GM19328 (cell line): ENCODE data around the gene ZNF483.
A peak's percentile ranks its signal among the peaks of the same experiment; 100 is the strongest.
"Not testable (repeated sequence)": the region's sequence is repeated elsewhere in the genome, so short reads cannot be mapped to it uniquely, and the experiment has no call there.

Experiments
- ATAC-seq: cut with Tn5 transposase; IDR thresholded peaks from one replicate; pipeline ENCODE4 v1.9.1; 2021; ENCODE audit warnings: mild to moderate bottlenecking, moderate library complexity; ENCODE audit not compliant: unreplicated experiment

Gene ZNF483

GRCh38 chr9:111525056-111525977, at the start of gene ZNF483:
Gene ZNF483, plus strand, starts transcription at chr9:111525179. Its CDS starts 2,217 bp downstream, at chr9:111527396.
- no peak for ATAC-seq

- ATAC-seq: no peak
These were observed 49.8 kb upstream of the ZNF483 start for GRCh38 chr9:111475195-111475594.

- ATAC-seq: no peak
These were observed 47.3 kb upstream of the ZNF483 start for GRCh38 chr9:111477677-111478076.

GRCh38 chr9:111481885-111482636, 42.9 kb upstream of the ZNF483 start:
- no peak for ATAC-seq

- ATAC-seq: peak; percentile 51
These were observed 42.1 kb upstream of the ZNF483 start for GRCh38 chr9:111482694-111483438.

GRCh38 chr9:111483439-111483857, 41.5 kb upstream of the ZNF483 start:
- ATAC-seq: peak; percentile 39

- ATAC-seq: peak; percentile 46
These were observed 41.0 kb upstream of the ZNF483 start, which contains the start of gene ECPAS for GRCh38 chr9:111483858-111484571. Gene ECPAS, minus strand, starts transcription at chr9:111484383. Its CDS starts 11,465 bp downstream, at chr9:111472918.

GRCh38 chr9:111484572-111484894, 40.4 kb upstream of the ZNF483 start:
- ATAC-seq: no peak

- not testable (repeated sequence) for ATAC-seq
These were observed 27.8 kb upstream of the ZNF483 start for GRCh38 chr9:111497196-111497595.

- ATAC-seq: no peak
These were observed 23.9 kb upstream of the ZNF483 start for GRCh38 chr9:111501005-111501562.

GRCh38 chr9:111501648-111502047, 23.3 kb upstream of the ZNF483 start:
- ATAC-seq: no peak

- ATAC-seq: no peak
These were observed 22.5 kb upstream of the ZNF483 start for GRCh38 chr9:111502506-111502905.

- not testable (repeated sequence) for ATAC-seq
These were observed 13.4 kb upstream of the ZNF483 start for GRCh38 chr9:111511581-111511980.

GRCh38 chr9:111514967-111515366, 10.0 kb upstream of the ZNF483 start:
- ATAC-seq: no peak

- no peak for ATAC-seq
These were observed 8.9 kb upstream of the ZNF483 start for GRCh38 chr9:111516061-111516465.

- ATAC-seq: no peak
These were observed 286 bp upstream of the ZNF483 start for GRCh38 chr9:111524731-111525055.

- ATAC-seq: no peak
These were observed 2.4 kb downstream of the ZNF483 start for GRCh38 chr9:111527347-111527746.

- no peak for ATAC-seq
These were observed 4.8 kb downstream of the ZNF483 start for GRCh38 chr9:111529787-111530186.

GRCh38 chr9:111531716-111532115, 6.7 kb downstream of the ZNF483 start:
- no peak for ATAC-seq

- ATAC-seq: no peak
These were observed 8.3 kb downstream of the ZNF483 start for GRCh38 chr9:111533099-111533790.
